ENCODE measurements around the gene COG7.

Gene COG7

DNA sequence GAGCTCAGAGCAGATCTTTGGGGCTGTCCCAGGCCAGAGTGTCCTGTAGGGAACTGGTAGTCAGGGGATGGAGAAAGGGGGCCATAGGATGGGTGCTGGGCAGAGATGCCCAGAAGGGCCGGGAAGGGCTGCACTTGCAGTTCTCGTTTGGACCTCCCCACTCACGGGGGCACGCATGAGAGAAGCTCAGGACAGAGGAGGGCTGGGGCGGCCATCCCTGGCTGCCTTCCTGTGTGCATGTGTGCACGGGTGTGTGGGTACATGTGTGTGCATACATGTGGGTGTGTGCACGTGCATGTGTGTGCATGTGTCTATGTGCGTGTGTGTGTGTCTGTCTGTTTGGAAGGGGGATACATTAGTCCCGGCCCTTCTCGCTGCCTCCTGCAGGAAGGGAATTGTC lies 73.3 kb downstream of the COG7 start:
- TF ChIP-seq, protein P1, sequence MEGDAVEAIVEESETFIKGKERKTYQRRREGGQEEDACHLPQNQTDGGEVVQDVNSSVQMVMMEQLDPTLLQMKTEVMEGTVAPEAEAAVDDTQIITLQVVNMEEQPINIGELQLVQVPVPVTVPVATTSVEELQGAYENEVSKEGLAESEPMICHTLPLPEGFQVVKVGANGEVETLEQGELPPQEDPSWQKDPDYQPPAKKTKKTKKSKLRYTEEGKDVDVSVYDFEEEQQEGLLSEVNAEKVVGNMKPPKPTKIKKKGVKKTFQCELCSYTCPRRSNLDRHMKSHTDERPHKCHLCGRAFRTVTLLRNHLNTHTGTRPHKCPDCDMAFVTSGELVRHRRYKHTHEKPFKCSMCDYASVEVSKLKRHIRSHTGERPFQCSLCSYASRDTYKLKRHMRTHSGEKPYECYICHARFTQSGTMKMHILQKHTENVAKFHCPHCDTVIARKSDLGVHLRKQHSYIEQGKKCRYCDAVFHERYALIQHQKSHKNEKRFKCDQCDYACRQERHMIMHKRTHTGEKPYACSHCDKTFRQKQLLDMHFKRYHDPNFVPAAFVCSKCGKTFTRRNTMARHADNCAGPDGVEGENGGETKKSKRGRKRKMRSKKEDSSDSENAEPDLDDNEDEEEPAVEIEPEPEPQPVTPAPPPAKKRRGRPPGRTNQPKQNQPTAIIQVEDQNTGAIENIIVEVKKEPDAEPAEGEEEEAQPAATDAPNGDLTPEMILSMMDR (IDR thresholded peaks at IDR 0.05; ENCODE audit: low read depth, low read length) = no peak
- H3K27me3 ChIP-seq (ENCODE audit: insufficient read depth, low read depth, severe bottlenecking) = no peaks in the 10 kb centered on the region
- H3K4me3 ChIP-seq (ENCODE audit: low read depth, low read length) = no peak overlapping the region
- no peaks in the 10 kb centered on the region for H3K9me3 ChIP-seq (ENCODE audit: severe bottlenecking)
- DNase-seq = no peak
- H3K36me3 ChIP-seq = no peaks in the 10 kb centered on the region
- H3K27ac ChIP-seq = no peak overlapping the region

- no peak overlapping the region for H3K4me3 ChIP-seq (ENCODE audit: low read depth, low read length)
- no peaks in the 10 kb centered on the region for H3K36me3 ChIP-seq
- TF ChIP-seq, protein P1 (IDR thresholded peaks at IDR 0.05; ENCODE audit: low read depth, low read length) = no peak
- H3K9me3 ChIP-seq (ENCODE audit: severe bottlenecking) = no peaks in the 10 kb centered on the region
- no peak overlapping the region for H3K27ac ChIP-seq
- no peak for DNase-seq
- H3K27me3 ChIP-seq (ENCODE audit: insufficient read depth, low read depth, severe bottlenecking) = no peaks in the 10 kb centered on the region
These were observed 74.1 kb downstream of the COG7 start for GRCh38 chr16:23378921-23379320.

GRCh38 chr16:23378256-23378655 lies 74.7 kb downstream of the COG7 start:
- no peaks in the 10 kb centered on the region for H3K27me3 ChIP-seq (ENCODE audit: insufficient read depth, low read depth, severe bottlenecking)
- no peak for DNase-seq
- no peak overlapping the region for H3K27ac ChIP-seq
- H3K4me3 ChIP-seq (ENCODE audit: low read depth, low read length) = no peak overlapping the region
- H3K9me3 ChIP-seq (ENCODE audit: severe bottlenecking) = no peaks in the 10 kb centered on the region
- TF ChIP-seq, protein P1 (IDR thresholded peaks at IDR 0.05; ENCODE audit: low read depth, low read length) = no peak
- H3K36me3 ChIP-seq = no peaks in the 10 kb centered on the region

DNA sequence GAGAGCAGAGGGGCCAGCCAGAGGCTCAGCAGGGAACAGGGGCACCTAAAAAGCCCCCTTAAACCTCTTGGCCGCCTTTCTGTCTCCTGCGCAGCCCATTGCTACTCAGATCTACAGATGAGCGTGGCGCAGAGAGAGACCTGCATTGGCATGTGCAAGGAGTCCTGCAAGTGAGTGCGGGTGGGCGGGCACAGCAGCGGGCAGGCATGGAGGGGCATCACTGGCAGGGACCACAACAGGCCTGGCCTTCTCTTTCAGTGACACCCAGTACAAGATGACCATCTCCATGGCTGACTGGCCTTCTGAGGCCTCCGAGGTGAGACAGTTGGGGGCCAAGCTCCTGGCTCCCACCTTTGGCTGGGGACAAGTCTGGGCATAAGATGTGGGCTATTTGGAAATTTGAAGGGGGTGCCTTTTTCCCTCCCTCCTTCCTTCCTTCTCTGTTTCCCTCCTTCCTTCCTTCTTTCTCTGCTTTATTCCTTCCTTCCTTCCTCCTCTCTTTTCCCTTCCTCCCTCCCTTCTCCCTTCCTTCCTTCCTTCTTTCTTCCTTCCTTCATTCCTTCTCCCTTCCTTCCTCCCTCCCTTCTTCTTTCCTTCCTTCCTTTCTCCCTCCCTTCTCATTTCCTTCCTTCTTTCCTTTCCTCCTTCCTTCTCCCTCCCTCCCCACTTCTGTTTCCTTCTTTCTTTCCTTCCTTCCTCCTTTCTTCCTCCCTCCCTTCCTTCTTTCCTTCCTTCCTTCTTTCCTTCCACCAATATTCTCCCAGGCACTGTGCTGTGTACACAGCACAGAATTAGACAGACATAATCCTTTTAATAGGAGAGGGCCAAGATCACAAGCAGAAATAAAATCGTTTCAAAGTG lies 75.7 kb downstream of the COG7 start:
- no peak for DNase-seq
- H3K27me3 ChIP-seq (ENCODE audit: insufficient read depth, low read depth, severe bottlenecking) = no peaks in the 10 kb centered on the region
- no peaks in the 10 kb centered on the region for H3K36me3 ChIP-seq
- TF ChIP-seq, protein P1 (IDR thresholded peaks at IDR 0.05; ENCODE audit: low read depth, low read length) = no peak
- H3K4me3 ChIP-seq (ENCODE audit: low read depth, low read length) = no peak overlapping the region
- no peak overlapping the region for H3K27ac ChIP-seq
- no peaks in the 10 kb centered on the region for H3K9me3 ChIP-seq (ENCODE audit: severe bottlenecking)

GRCh38 chr16:23375643-23376042 lies 77.3 kb downstream of the COG7 start:
- no peak overlapping the region for H3K27ac ChIP-seq
- DNase-seq = no peak
- no peak overlapping the region for H3K4me3 ChIP-seq (ENCODE audit: low read depth, low read length)
- H3K9me3 ChIP-seq (ENCODE audit: severe bottlenecking) = no peaks in the 10 kb centered on the region
- H3K36me3 ChIP-seq = no peaks in the 10 kb centered on the region
- TF ChIP-seq, protein P1 (IDR thresholded peaks at IDR 0.05; ENCODE audit: low read depth, low read length) = no peak
- no peaks in the 10 kb centered on the region for H3K27me3 ChIP-seq (ENCODE audit: insufficient read depth, low read depth, severe bottlenecking)

Measured in WERI-Rb-1 (cell line).